GM18907 (cell line): Measurements from ENCODE around the gene ANKRD16.
"Not testable (repeated sequence)": the region's sequence is repeated elsewhere in the genome, so short reads cannot be mapped to it uniquely, and the experiment has no call there.

ENCODE experiments used
- ATAC-seq: cut with Tn5 transposase; IDR thresholded peaks from one replicate; pipeline ENCODE4 v1.9.1; 2021; ENCODE audit warnings: mild to moderate bottlenecking, moderate library complexity; ENCODE audit not compliant: unreplicated experiment

The ANKRD16 gene

DNA sequence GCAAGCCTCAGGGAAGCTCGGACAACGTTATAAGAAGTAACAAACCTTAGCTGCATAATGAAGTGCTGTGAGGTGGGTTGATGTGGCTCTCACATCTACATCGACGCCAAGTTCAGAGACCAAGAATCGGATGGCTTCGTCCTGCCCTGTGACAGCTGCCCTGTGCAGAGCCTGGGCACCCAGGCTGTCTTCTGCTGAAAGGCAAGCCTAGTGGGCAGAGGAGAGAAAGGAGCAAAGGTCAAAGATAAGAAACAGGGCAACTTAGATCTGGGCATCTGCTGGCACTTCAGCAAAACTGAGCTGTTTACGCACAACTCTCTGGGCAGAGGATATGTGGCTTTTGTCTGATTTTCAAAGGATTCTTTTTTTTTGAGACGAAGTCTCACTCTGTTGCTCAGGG is 6.7 kb downstream of the ANKRD16 start:
- no peak for ATAC-seq

- not testable (repeated sequence) for ATAC-seq
These were observed 12.7 kb downstream of the ANKRD16 start for GRCh38 chr10:5877041-5877440.

- ATAC-seq: no peak
These were observed 13.4 kb downstream of the ANKRD16 start for GRCh38 chr10:5876181-5876768.

DNA sequence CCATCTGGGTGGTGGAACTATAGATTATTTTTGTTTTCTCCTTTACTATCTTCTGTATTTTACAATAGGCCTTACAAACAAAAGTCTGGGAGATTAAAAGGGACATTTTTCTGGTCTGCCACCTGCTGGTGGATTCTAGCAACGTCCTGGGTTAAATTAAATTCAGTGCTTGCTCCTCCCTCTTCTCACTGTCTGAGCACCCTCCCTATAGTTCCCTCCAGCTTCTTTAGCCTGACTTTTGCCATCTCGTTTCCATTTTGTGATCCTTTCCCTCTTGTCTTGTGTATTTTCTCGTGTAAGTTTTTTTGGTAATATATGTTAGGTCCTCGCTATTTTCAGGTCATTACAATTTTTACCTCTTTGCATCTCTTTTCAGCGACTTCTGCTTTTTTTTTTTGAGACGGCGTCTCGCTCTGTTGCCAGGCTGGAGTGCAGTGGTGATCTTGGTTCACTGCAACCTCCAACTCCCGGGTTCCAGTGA is 16.1 kb downstream of the ANKRD16 start:
- ATAC-seq: peak; percentile 81

GRCh38 chr10:5871596-5871995 is 18.1 kb downstream of the ANKRD16 start:
- ATAC-seq: no peak

DNA sequence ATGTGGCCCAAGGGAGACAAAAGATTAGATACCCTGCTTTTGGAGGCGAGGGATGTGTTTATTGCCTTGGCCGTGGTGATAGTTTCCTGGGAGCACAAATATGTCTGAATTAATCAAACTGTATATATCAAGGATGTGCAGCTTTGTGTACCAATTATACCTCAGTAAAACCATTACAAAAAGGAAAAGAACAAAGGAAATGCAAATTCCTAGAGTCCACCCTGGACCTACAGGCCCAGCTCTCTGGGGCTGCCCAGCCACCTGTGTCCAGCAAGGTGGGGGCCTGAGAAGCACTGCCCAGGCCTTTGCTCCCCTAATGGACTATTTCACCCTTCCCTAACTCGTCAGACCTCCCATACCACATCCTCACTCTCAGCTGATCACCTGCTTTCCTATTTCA is 20.5 kb downstream of the ANKRD16 start:
- no peak for ATAC-seq

- not testable (repeated sequence) for ATAC-seq
These were observed 21.3 kb downstream of the ANKRD16 start for GRCh38 chr10:5868383-5868782.

DNA sequence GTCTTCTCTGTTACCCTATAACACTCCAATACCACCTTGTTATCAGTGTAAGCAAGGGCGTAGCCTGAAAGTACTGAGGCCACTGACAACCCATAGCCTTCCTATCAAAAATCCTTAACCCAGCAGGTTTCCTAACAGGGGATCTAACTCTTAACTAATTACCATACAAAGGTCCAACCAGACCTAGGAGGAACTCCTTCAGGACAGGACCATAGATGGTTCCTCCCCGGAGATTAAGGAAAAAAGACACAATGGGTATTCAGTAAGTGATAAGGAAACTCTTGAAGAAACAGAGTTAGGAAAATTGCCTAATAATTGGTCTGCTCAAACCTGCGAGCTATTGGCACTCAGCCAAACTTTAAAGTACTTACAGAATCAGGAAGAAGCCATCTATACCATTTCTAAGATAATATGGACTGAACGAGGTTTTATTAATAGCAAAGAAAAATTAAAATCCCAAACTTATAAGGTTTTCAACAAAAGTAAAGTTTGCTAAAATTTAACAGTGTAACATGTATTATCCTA is 22.5 kb downstream of the ANKRD16 start:
- not testable (repeated sequence) for ATAC-seq

- ATAC-seq: not testable (repeated sequence)
These were observed 23.1 kb downstream of the ANKRD16 start for GRCh38 chr10:5866451-5867081.

DNA sequence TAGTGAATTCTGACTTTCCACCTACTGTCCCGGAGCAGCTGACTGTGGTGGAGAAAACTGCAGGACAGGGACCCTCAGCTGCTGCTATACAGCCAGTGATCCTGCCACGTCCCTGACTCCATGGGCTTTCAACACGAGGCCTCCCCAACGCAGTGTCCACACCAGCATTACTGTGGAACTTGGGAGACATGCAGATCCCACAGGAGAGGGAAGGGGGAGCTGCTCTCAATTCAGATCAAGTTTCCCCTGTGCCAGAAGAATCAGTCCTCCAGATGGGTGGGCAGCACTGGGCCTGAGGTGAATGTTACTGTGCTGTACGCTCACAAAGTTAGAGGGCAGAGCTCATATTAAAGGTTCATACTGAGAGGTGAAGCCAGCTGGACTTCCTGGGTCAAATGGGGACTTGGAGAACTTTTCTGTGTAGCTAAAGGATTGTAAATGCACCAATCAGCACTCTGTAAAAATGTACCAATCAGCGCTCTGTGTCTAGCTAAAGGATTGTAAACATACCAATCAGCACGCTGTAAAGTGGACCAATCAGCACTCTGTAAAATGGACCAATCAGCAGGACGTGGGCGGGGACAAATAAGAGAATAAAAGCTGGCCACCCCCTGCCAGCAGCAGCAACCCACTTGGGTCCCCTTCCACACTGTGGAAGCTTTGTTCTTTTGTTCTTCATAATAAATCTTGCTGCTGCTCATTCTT is 26.6 kb downstream of the ANKRD16 start:
- ATAC-seq: not testable (repeated sequence)

- peak; percentile 97 for ATAC-seq
These were observed 27.2 kb downstream of the ANKRD16 start for GRCh38 chr10:5862360-5862961.

DNA sequence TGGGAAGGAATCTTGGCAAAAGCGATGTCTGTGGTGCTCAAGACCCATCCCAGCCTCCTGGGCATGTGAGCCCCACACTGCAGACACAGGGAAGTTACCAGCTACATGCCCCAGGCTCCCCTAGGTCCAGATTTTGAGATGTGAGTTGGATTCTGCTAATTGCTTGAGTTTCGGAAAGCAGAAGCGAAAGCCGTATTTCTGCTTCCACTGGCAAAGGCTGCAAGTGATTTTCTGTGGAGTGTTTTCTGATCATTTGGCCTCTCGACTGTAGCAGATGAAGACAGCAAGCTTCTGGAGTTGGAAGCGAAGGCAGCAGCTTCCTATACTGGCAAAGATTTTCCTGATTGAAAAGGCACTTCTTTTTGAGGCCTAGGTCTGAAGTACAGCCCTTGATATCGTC is 29.6 kb downstream of the ANKRD16 start:
- no peak for ATAC-seq

GRCh38 chr10:5858811-5859210 is 30.9 kb downstream of the ANKRD16 start:
- ATAC-seq: no peak

DNA sequence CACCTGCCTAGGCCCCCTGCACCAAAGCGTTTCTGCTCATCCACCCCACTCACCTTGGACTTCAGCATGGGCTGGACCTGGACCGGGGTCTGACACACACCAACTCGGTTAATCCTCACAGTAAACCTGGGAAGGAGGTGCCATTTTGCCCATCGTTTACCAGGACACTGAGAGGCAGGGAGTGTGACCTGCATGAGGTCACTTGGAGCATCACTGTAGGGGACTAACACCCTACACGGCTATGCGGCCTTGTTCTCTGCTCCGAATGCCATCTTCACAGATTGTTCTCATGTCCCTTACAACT is 33.0 kb downstream of the ANKRD16 start:
- ATAC-seq: no peak

- ATAC-seq: no peak
These were observed 33.6 kb downstream of the ANKRD16 start for GRCh38 chr10:5855979-5856700.

GRCh38 chr10:5854131-5854475 is 35.6 kb downstream of the ANKRD16 start:
- no peak for ATAC-seq

GRCh38 chr10:5846667-5847066 is 43.0 kb downstream of the ANKRD16 start:
- ATAC-seq: not testable (repeated sequence)

DNA sequence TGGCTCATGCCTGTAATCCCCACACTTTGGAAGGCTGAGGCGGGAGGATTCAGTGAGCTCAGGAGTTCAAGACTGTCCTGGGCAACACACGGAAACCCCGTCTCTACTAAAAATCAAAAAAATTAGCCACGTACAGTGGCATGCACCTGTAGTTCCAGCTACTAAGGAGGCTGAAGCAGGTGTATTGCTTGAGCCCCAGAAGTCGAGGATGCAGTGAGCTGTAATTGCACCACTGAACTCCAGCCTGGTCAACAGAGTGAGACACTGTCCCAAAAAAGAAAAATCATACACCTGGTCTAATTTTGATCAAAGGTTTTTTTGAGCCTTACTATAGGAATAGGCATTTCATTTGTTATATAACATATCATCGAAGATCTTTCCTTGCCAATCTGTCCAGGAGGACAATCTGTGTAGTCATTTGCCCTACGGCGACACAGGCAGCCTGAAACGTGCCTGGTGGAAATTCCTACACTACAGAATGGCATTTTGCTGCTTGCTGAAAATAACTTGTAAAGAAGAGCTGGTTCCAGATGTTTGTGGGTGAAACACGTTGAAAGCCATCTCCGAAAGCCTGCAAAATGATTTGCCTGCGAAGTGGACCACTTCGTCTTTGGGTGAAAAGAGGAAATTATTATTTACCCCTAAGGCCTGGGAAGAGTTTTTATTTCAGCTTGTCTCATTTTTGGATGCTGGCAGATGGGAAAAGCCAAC is 45.2 kb downstream of the ANKRD16 start:
- no peak for ATAC-seq

GRCh38 chr10:5843686-5844344 is 45.9 kb downstream of the ANKRD16 start:
- ATAC-seq: no peak

DNA sequence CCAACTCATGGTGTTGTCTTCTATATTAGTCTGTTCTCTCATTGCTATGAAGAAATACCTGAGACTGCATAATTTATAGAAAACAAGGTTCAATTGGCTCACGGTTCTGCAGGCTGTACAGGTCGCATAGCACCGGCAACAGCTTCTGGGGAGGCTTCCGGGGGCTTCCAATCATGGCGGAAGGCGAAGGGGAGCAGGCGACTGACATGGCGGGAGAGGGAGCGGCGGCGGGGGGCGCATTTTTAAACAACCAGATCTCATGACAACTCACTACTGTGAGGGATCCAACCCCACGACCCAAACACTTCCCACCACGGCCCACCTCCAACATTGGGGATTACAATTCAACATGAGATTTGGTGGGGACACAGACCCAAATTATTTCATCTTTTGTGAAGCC is 47.7 kb downstream of the ANKRD16 start:
- ATAC-seq: no peak
